ENCODE measurements around the gene C21orf58.

- TF ChIP-seq, protein P1, sequence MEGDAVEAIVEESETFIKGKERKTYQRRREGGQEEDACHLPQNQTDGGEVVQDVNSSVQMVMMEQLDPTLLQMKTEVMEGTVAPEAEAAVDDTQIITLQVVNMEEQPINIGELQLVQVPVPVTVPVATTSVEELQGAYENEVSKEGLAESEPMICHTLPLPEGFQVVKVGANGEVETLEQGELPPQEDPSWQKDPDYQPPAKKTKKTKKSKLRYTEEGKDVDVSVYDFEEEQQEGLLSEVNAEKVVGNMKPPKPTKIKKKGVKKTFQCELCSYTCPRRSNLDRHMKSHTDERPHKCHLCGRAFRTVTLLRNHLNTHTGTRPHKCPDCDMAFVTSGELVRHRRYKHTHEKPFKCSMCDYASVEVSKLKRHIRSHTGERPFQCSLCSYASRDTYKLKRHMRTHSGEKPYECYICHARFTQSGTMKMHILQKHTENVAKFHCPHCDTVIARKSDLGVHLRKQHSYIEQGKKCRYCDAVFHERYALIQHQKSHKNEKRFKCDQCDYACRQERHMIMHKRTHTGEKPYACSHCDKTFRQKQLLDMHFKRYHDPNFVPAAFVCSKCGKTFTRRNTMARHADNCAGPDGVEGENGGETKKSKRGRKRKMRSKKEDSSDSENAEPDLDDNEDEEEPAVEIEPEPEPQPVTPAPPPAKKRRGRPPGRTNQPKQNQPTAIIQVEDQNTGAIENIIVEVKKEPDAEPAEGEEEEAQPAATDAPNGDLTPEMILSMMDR (IDR thresholded peaks at IDR 0.05), result no peak
- no peak for TF ChIP-seq POLR2A (IDR thresholded peaks at IDR 0.05)
Observed at GRCh38 chr21:46284077-46284644, 39.5 kb downstream of the C21orf58 start.
